ENCODE results near the gene CSK.

Gene CSK

GRCh38 chr15:74802862-74803447 lies 21.1 kb downstream of the CSK start:
- DNase-seq: no peak

- DNase-seq: no peak
Observed at GRCh38 chr15:74804935-74805334, 23.1 kb downstream of the CSK start.

- no peak for DNase-seq
Observed at GRCh38 chr15:74807282-74807681, 25.4 kb downstream of the CSK start.

- DNase-seq: no peak
Observed at GRCh38 chr15:74808078-74808839, 26.4 kb downstream of the CSK start.

- DNase-seq: no peak
Observed at GRCh38 chr15:74808840-74809229, 27.0 kb downstream of the CSK start.

- no peak for DNase-seq
Observed at GRCh38 chr15:74809242-74809641, 27.4 kb downstream of the CSK start.

- DNase-seq: no peak
Observed at GRCh38 chr15:74809956-74810355, 28.1 kb downstream of the CSK start.

GRCh38 chr15:74812533-74812932 lies 30.7 kb downstream of the CSK start, which contains the start of gene LMAN1L:
Gene LMAN1L, plus strand, starts transcription at chr15:74812835. Its CDS starts 20 bp downstream, at chr15:74812855.
- DNase-seq: no peak

GRCh38 chr15:74815121-74815934 lies 33.4 kb downstream of the CSK start:
- DNase-seq: no peak

- no peak for DNase-seq
Observed at GRCh38 chr15:74815961-74816360, 34.1 kb downstream of the CSK start.

- no peak for DNase-seq
Observed at GRCh38 chr15:74816624-74817369, 34.9 kb downstream of the CSK start.

GRCh38 chr15:74817370-74817737 lies 35.5 kb downstream of the CSK start:
- no peak for DNase-seq

GRCh38 chr15:74820056-74820455 lies 38.2 kb downstream of the CSK start:
- DNase-seq: no peak

- DNase-seq: no peak
Observed at GRCh38 chr15:74821091-74821789, 39.4 kb downstream of the CSK start.

GRCh38 chr15:74821790-74822158 lies 39.9 kb downstream of the CSK start:
- no peak for DNase-seq

GRCh38 chr15:74822233-74822632 lies 40.4 kb downstream of the CSK start:
- no peak for DNase-seq

- DNase-seq: no peak
Observed at GRCh38 chr15:74823324-74823723, 41.4 kb downstream of the CSK start.

GRCh38 chr15:74824976-74825375 lies 43.1 kb downstream of the CSK start:
- DNase-seq: no peak

GRCh38 chr15:74825866-74826265 lies 44.0 kb downstream of the CSK start:
- no peak for DNase-seq

GRCh38 chr15:74826364-74826819 lies 44.5 kb downstream of the CSK start, which contains the start of gene CPLX3:
Gene CPLX3, plus strand, starts transcription at chr15:74826627. Its CDS starts 77 bp downstream, at chr15:74826704.
- DNase-seq: peak; percentile 49

GRCh38 chr15:74826921-74827320 lies 45.0 kb downstream of the CSK start:
- DNase-seq: no peak

GRCh38 chr15:74827614-74828013 lies 45.7 kb downstream of the CSK start:
- DNase-seq: no peak

Measured in stimulated activated CD4-positive, alpha-beta T cell treated with anti-CD3 and anti-CD28 coated beads, Interleukin-15, amount 100 ng/mL, for 24 hours (primary cell).